Vagina (tissue), 2 donors: Measurements from ENCODE around the gene CNMD.

Experiments
- CTCF ChIP-seq, 3 experiments: fragments of 450-650 bp in 2 of 3; fragments of 200-600 bp in 1 of 3; sonication (generic) in 1 of 3; IDR thresholded peaks; one replicate each; pipeline ENCODE4 v1.5.1; 2017 to 2019; ENCODE audit warnings: antibody characterized with exemption in 3 of 3, mild to moderate bottlenecking in 2 of 3, moderate library complexity in 2 of 3
- POLR2A ChIP-seq, 2 donors: fragments of 450-650 bp; IDR thresholded peaks; one replicate each; pipeline ENCODE4 v1.6.1; 2017; ENCODE audit warnings: antibody characterized with exemption in 2 of 2, mild to moderate bottlenecking in 2 of 2, moderate library complexity in 2 of 2

- no peak for TF ChIP-seq CTCF (IDR thresholded peaks at IDR 0.05)
- TF ChIP-seq POLR2A (IDR thresholded peaks at IDR 0.05), result no peak
Measured at GRCh38 chr13:52696566-52696965, 43.1 kb downstream of the CNMD start.
